ENCODE measurements around the gene CARD18.

DNA sequence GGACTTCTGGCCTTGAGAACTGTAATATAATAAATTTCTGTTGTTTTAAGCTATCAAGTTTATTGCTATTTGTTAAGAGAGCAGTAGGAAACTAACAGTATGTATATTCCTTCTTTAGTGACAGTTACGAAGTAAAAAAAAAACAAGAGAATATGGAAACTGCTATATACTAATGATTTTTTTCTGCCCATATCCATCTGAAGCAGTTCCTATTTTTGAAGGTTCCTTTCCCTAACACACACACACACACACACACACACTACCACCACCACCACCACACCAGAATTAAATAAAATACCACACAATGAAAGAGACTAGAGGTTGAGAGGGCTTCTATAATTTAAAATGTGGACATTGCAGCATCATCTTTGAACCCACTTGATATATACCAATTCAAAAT lies 44.4 kb upstream of the CARD18 start:
- TF ChIP-seq SP1 (IDR thresholded peaks at IDR 0.05) = no peak
- TF ChIP-seq FOXA1 (IDR thresholded peaks at IDR 0.05) = no peak
- TF ChIP-seq ARNT (IDR thresholded peaks at IDR 0.05) = no peak
- TF ChIP-seq TARDBP (IDR thresholded peaks at IDR 0.05) = no peak
- TF ChIP-seq HDGF (IDR thresholded peaks at IDR 0.05; ENCODE audit: borderline replicate concordance) = no peak
- TF ChIP-seq ELF4 (IDR thresholded peaks at IDR 0.05) = no peak
- no peak for TF ChIP-seq LEF1 (IDR thresholded peaks at IDR 0.05; ENCODE audit: borderline replicate concordance)
- TF ChIP-seq FOXK2 (IDR thresholded peaks at IDR 0.05) = no peak
- no peak for TF ChIP-seq BHLHE40 (IDR thresholded peaks at IDR 0.05; ENCODE audit: borderline replicate concordance)
- no peak for TF ChIP-seq NFRKB (IDR thresholded peaks at IDR 0.05)
- TF ChIP-seq ZNF384 (IDR thresholded peaks at IDR 0.05) = no peak

All from HEK293T (cell line).